Hindlimb muscle (tissue), 1 donor: Measurements from ENCODE around the gene ZNF414. TPM values are rescaled to one million over a fixed set of nuclear protein-coding genes. Genes with fewer than 3 reads are reported as not detected.
"Not testable (repeated sequence)": the region's sequence is repeated elsewhere in the genome, so short reads cannot be mapped to it uniquely, and the experiment has no call there.

Experiments
- DNase-seq: peaks from one replicate; pipeline ENCODE4 v3.0.0-alpha.2; 2013
- polyA plus RNA-seq: library from polyadenylated mRNA; unstranded; fragments of 120-200 nt; gene quantifications from one replicate; pipeline ENCODE4 v1.2.1, GENCODE V29; 2013; ENCODE audit not compliant: insufficient read length

ZNF414 gene
- polyA plus RNA-seq, result 20.0 TPM

DNA sequence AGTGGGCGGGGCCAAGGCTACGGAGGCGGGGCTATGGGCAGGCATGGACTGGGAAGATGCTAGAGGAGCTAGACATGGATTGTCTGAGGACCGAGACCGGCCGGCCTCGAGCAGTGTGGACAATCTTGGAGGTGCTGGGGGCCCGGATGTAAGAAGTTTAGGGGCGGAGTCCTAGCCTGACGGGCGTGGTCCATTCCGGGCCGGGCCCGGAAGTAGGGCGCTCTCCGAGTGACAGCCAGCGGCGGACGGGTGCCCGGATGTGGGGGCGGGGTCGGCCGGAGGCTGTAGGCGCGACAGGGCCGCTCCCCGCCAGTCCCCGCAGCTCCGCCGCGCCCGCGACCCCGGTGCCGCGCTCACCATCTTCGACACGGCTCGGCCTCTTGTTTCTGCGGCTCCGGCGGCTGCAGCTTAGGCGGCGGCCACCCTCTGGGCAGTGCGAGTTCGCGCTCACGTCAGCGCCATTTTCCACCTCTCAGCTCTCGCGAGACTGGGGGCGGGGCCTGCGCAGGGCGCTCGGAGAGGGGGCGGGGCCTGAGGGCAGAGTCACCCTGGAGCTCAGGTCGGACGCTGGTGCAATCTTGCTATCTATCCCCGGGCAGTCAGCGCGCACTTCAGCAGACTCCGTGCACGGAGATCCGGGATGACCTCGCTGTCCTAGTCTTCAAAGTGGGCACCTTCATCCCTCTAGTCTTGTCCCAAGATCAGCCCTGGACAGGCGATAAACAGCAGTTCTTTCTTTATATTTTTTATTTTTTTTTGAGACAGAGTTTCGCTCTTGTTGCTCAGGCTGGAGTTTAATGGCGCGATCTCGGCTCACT, at the start of gene ZNF414:
Gene ZNF414, minus strand, starts transcription at position 481 of the 818 bp plus-strand sequence. Its CDS starts 121 bp downstream, at position 360.
- peak; percentile 96 for DNase-seq

- no peak for DNase-seq
Observed at GRCh38 chr19:8561075-8561764, 47.3 kb upstream of the ZNF414 start.

DNA sequence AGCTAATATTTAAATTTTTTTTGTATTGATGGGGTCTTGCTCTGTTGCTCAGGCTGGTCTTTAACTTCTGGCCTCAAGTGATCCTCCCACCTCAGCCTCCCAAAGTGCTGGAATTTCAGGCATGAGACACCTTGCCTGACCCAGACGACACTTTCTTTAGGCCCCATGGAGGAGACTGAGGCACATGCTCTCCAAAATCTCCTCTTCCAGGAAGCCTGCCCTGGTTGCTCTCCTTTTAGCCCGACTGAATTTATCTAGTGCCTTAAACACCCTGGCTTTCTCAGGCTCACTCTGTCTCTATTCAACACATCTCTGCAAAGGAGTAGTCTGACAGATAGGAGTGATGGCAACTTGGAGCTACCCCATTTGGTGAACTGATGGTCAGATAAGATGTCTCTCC, 44.4 kb upstream of the ZNF414 start:
- no peak for DNase-seq

DNA sequence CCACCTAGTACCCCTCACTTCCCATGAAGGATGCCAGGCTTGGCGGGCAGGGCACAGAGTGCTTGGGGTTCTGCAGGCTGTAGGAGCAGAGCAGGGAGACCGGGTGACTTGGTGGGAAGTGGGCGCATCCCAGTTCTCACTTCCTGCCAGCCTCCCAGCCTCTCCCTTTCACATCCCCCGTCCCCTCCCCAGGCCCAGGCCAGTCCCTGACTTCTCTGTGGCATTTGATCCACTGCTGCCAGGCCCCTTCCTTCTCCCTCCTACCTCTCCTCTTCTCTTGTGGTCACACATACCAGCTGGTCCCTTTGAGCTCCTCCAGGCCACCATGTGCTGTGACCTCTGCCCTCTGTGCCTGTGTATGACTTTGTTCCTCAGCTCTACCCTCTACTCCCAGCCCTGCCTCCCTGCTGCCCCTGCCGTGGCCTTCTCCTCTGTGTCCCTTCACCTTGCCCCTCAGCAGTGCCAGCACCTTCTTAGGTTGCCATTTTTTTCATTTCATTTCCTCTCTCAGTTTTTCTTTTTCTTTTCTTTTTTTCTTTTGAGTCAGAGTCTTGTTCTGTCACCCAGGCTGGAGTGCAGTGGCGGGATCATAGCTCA, 43.8 kb upstream of the ZNF414 start:
- no peak for DNase-seq

- not testable (repeated sequence) for DNase-seq
Observed at GRCh38 chr19:8553729-8554128, 39.8 kb upstream of the ZNF414 start.

DNA sequence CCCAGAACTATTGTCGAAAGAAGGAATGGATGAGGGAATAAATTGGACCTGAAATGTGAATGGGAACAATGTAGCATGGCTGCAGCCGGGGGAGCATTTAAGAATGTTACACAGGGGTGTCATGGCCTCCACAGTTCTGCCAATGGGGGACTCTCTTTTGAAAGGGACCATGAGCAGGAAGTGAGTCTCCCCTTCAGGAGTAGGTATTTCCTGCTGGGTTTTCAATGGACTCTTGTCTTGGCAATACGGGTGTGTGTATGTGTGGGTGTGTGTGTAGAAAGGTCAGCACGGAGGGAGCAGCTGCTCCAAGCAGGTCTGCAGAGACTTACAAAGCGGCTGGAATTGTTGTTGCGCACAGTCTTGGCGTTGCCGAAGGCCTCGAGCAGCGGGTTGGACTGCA, 38.8 kb upstream of the ZNF414 start:
- DNase-seq, result no peak

GRCh38 chr19:8550070-8550469, 36.1 kb upstream of the ZNF414 start:
- no peak for DNase-seq

DNA sequence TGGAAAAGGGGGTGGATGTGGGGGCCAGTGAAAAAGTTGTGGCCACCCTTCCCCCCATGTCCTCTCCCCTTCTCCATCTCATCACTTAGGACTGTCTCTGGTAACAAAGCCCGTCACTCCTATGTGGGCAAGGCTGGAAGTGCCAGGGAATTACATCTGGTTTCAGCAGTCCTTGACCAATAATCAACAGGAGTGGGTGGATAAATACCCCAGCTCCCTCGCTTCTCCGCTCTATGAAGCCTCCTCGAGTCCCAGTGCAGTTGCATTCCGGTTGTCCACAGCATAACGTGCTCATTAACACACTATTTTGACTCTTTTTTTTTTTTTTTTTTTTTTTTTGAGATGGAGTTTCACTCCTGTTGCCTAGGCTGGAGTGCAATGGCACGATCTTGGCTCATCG, 31.8 kb upstream of the ZNF414 start:
- DNase-seq, result no peak

GRCh38 chr19:8544168-8544567, 30.2 kb upstream of the ZNF414 start:
- DNase-seq, result no peak

DNA sequence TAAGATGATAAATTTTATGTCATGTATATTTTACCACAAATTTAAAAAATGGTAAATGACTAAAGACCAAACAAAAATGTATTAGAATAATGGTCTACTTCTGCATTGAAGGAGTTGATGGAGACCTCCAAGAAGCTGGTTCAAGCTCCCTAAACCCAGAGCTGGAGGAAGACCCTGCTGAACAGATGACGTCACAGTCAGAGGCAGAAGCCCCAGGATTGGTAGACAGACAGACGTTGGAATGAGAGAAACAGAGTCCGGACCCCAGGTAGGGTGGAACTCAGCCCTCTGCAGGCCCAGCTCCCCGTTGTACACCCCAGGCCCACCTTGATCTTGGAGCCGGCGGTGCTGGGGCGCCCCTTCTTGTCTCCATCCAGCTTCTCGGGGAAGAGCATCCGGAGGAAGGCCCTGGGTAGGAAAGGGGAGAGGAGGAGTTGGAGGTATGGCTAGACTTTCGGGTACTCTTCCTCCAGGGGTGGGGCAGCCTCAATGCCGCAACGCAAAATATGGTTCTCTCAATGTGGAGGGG, 25.7 kb upstream of the ZNF414 start:
- DNase-seq, result no peak

- DNase-seq, result no peak
Observed at GRCh38 chr19:8537099-8537498, 23.1 kb upstream of the ZNF414 start.

GRCh38 chr19:8536282-8536681, 22.3 kb upstream of the ZNF414 start:
- no peak for DNase-seq

- DNase-seq, result no peak
Observed at GRCh38 chr19:8532225-8532624, 18.3 kb upstream of the ZNF414 start.

GRCh38 chr19:8531470-8531869, 17.5 kb upstream of the ZNF414 start:
- DNase-seq, result no peak

- DNase-seq, result no peak
Observed at GRCh38 chr19:8530061-8530679, 16.2 kb upstream of the ZNF414 start.

GRCh38 chr19:8529369-8530006, 15.5 kb upstream of the ZNF414 start:
- no peak for DNase-seq

- no peak for DNase-seq
Observed at GRCh38 chr19:8528500-8528899, 14.5 kb upstream of the ZNF414 start.

DNA sequence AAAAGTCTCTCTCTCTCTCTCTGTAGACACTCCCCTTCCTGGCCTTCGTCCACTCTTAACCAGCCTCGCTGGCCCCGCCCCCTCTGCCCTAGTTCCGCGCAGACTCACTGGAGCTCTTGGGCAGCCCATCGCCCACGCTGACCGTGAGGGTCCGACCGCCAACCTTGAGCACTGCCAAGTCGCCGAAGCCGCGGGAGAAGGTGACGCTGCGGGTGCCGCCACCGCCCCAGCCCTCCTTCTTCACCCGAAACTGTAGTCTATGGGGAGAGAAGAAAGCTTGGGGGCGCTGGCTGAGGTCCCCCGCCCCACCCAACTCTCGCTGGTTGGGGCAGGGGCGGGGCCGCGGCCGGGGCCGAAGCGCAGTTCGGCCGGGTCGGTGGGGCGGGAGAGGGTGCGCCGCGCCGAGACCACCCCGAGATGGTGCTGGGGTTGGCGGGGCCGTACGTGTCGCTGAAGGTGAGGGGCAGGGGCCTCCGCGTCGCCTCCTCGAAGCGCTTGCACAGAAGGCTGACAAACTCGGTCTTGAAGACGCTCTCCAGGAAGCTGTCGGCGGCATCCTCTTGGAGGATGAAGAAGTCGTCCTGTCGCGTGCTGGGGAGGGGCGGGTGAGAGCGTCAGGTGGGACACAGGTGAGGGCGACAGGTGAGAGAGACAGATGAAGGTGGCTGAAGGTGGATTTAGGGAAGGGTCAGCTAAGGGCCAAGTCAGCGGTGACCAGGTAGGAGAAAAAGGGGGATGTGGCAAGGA, 12.6 kb upstream of the ZNF414 start:
- DNase-seq, result peak; percentile 91

- no peak for DNase-seq
Observed at GRCh38 chr19:8525401-8525684, 11.4 kb upstream of the ZNF414 start.

GRCh38 chr19:8519388-8519787, 5.4 kb upstream of the ZNF414 start:
- DNase-seq, result no peak

GRCh38 chr19:8518536-8518935, 4.6 kb upstream of the ZNF414 start:
- no peak for DNase-seq
